ENCODE results near the gene ADAMTSL1.

Gene ADAMTSL1

DNA sequence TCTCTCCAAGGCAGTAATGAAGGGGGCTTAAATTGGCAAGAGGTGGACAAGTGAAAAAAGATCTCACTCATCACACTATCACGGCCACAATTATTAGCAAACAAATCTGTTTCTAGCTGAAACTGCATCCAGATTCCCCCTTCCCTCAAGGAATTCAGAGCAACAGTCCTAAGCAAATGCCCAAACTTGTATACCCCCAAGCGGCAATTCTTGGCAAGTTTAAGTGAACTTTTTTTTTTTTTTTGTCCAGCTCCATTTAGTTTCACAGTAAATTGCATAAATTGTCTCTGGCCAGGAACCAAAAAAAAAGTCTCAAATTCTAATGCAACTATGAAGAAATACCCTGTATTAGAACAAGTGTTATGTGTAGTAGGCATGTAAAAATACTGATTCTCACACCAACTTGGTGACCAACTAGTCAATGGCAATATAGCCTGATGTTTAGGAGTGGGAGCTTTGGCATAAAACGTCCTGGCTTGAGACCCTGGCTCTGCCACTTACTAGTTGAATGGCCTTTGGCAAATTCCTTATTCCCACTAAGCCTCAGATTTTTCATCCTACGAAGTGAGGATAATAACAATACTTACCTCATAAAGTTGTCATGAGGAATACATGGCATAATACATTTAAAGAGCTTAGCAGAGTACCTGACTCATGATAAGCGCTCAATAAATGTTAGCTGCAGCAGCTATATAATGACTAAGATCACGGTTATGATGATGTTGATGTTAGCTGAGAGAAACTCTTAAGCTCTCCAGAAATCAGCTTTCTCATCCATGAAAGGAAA is 193.2 kb downstream of the ADAMTSL1 start:
- no peak overlapping the region for H3K4me3 ChIP-seq (ENCODE audit: control insufficient read depth, low read depth, low read length)
- peak; percentile 23 for DNase-seq (ENCODE audit: low read depth)
- TF ChIP-seq, protein P1, sequence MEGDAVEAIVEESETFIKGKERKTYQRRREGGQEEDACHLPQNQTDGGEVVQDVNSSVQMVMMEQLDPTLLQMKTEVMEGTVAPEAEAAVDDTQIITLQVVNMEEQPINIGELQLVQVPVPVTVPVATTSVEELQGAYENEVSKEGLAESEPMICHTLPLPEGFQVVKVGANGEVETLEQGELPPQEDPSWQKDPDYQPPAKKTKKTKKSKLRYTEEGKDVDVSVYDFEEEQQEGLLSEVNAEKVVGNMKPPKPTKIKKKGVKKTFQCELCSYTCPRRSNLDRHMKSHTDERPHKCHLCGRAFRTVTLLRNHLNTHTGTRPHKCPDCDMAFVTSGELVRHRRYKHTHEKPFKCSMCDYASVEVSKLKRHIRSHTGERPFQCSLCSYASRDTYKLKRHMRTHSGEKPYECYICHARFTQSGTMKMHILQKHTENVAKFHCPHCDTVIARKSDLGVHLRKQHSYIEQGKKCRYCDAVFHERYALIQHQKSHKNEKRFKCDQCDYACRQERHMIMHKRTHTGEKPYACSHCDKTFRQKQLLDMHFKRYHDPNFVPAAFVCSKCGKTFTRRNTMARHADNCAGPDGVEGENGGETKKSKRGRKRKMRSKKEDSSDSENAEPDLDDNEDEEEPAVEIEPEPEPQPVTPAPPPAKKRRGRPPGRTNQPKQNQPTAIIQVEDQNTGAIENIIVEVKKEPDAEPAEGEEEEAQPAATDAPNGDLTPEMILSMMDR (conservative IDR thresholded peaks at IDR 0.05; ENCODE audit: control insufficient read depth, insufficient read depth, low read depth, low read length) = no peak

DNA sequence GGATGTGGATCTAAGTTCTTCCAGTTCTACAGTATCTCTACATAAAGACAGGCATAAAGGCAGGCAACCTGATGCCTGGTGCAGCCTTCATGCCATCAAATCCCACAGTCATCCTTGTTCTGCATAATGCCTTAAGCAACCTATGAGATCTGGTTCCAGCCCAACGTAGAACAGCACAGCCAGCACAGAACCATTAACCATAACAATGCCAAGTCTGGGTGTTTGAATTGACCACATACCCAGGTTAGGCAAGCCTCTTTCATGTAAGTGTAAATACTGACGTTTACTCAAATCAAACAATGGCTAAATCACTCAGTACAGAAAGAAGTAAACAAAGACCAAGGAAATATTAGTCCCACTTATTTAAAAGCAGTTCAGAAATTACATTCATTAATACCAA is 195.0 kb downstream of the ADAMTSL1 start:
- TF ChIP-seq, protein P1 (conservative IDR thresholded peaks at IDR 0.05; ENCODE audit: control insufficient read depth, insufficient read depth, low read depth, low read length) = no peak

GRCh38 chr9:18672706-18673105 is 198.8 kb downstream of the ADAMTSL1 start:
- TF ChIP-seq, protein P1 (conservative IDR thresholded peaks at IDR 0.05; ENCODE audit: control insufficient read depth, insufficient read depth, low read depth, low read length) = no peak
- no peak overlapping the region for H3K4me3 ChIP-seq (ENCODE audit: control insufficient read depth, low read depth, low read length)
- DNase-seq (ENCODE audit: low read depth) = no peak

More for the DNA sequence above, 195.0 kb downstream of the ADAMTSL1 start:
- H3K4me3 ChIP-seq (ENCODE audit: control insufficient read depth, low read depth, low read length) = no peak overlapping the region
- no peak for DNase-seq (ENCODE audit: low read depth)

DNA sequence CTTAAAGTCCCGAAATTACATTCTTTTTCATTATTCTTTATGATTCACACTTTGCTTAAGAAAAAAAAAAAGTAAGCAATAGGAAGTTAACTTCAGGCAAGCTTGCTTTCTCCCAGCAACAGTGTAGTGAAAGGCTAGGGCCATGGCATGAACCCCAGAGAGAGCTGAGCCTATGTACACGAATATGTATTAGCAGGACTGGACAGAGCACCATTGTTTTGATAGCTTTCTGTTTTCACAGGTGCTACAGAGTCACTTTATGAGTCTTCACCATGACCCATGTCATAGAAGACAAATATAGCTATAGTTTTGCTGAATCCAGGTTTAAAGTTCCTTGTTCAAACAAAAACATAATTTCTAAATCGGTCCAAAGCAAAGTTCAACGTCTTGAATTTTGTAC is 199.2 kb downstream of the ADAMTSL1 start:
- no peak overlapping the region for H3K4me3 ChIP-seq (ENCODE audit: control insufficient read depth, low read depth, low read length)
- DNase-seq (ENCODE audit: low read depth) = no peak
- TF ChIP-seq, protein P1 (conservative IDR thresholded peaks at IDR 0.05; ENCODE audit: control insufficient read depth, insufficient read depth, low read depth, low read length) = no peak

GRCh38 chr9:18675332-18675731 is 201.4 kb downstream of the ADAMTSL1 start:
- DNase-seq (ENCODE audit: low read depth) = peak; percentile 25
- TF ChIP-seq, protein P1 (conservative IDR thresholded peaks at IDR 0.05; ENCODE audit: control insufficient read depth, insufficient read depth, low read depth, low read length) = no peak
- H3K4me3 ChIP-seq (ENCODE audit: control insufficient read depth, low read depth, low read length) = no peak overlapping the region

- TF ChIP-seq, protein P1 (conservative IDR thresholded peaks at IDR 0.05; ENCODE audit: control insufficient read depth, insufficient read depth, low read depth, low read length) = no peak
- no peak overlapping the region for H3K4me3 ChIP-seq (ENCODE audit: control insufficient read depth, low read depth, low read length)
- DNase-seq (ENCODE audit: low read depth) = no peak
These were observed 202.0 kb downstream of the ADAMTSL1 start for GRCh38 chr9:18675973-18676372.
